OCI-LY1 (cell line): ENCODE results near the gene SCAF11.

ENCODE experiments used
- H2AFZ ChIP-seq: fragments of 200-600 bp; sonication (generic), shearing (Covaris generic); 2 replicates; pipeline ENCODE4 v1.6.0; 2014; ENCODE audit warnings: antibody characterized with exemption, mild to moderate bottlenecking, low read length
- H3F3A ChIP-seq: fragments of 200-600 bp; sonication (generic), shearing (Covaris generic); 2 replicates; pipeline ENCODE4 v1.6.0; 2014; ENCODE audit warnings: mild to moderate bottlenecking, antibody characterized with exemption, low read length, moderate library complexity; ENCODE audit not compliant: insufficient read depth
- H3K27ac ChIP-seq: fragments of 200-600 bp; sonication (generic); 2 replicates; pipeline ENCODE4 v1.5.1; 2014; ENCODE audit warnings: low read length, mixed run types, mild to moderate bottlenecking, low read depth; ENCODE audit not compliant: poor library complexity, severe bottlenecking
- H3K27me3 ChIP-seq: fragments of 200-600 bp; sonication (generic); 2 replicates; pipeline ENCODE4 v1.6.0; 2014; ENCODE audit warnings: antibody characterized with exemption, mild to moderate bottlenecking, low read length, moderate library complexity; ENCODE audit not compliant: insufficient read depth
- H3K36me3 ChIP-seq: fragments of 200-600 bp; sonication (generic); 2 replicates; pipeline ENCODE4 v1.6.1; 2014; ENCODE audit warnings: mild to moderate bottlenecking, antibody characterized with exemption, low read length, moderate library complexity, mixed read lengths; ENCODE audit not compliant: insufficient read depth
- H3K4me1 ChIP-seq: fragments of 200-600 bp; sonication (generic); 2 replicates; pipeline ENCODE4 v1.5.1; 2014; ENCODE audit warnings: mild to moderate bottlenecking, low read length, moderate library complexity; ENCODE audit not compliant: insufficient read depth, severe bottlenecking
- H3K4me2 ChIP-seq: fragments of 200-600 bp; sonication (generic), shearing (Covaris generic); 2 replicates; pipeline ENCODE4 v1.6.1; 2014; ENCODE audit warnings: low read length
- H3K4me3 ChIP-seq: fragments of 200-600 bp; sonication (generic); 2 replicates; pipeline ENCODE4 v1.5.1; 2014; ENCODE audit warnings: low read length, low read depth, mild to moderate bottlenecking, mixed read lengths; ENCODE audit not compliant: poor library complexity, severe bottlenecking
- H3K79me2 ChIP-seq: fragments of 200-600 bp; shearing (Covaris generic); 2 replicates; pipeline ENCODE4 v1.6.1; 2016; ENCODE audit warnings: mixed run types, low read length, mixed read lengths; ENCODE audit not compliant: insufficient read depth
- H3K9ac ChIP-seq: fragments of 200-600 bp; sonication (generic), shearing (Covaris generic); 2 replicates; pipeline ENCODE4 v1.6.1; 2014; ENCODE audit warnings: mild to moderate bottlenecking, low read length, mixed read lengths
- H3K9me2 ChIP-seq: fragments of 200-600 bp; sonication (generic), shearing (Covaris generic); 2 replicates; pipeline ENCODE4 v1.6.1; 2014; ENCODE audit warnings: low read depth, mild to moderate bottlenecking, low read length, mixed read lengths
- H3K9me3 ChIP-seq: fragments of 200-600 bp; shearing (Covaris generic); 2 replicates; pipeline ENCODE4 v1.6.1; 2014; ENCODE audit warnings: low read length, mixed read lengths
- H4K20me1 ChIP-seq: fragments of 200-600 bp; sonication (generic), shearing (Covaris generic); 2 replicates; pipeline ENCODE4 v1.6.0; 2016; ENCODE audit warnings: mild to moderate bottlenecking, low read length; ENCODE audit not compliant: insufficient read depth
- EZH2 ChIP-seq: fragments of 200-600 bp; sonication (generic), shearing (Covaris generic); IDR thresholded peaks from 2 replicates; pipeline ENCODE4 v1.8.0; 2017; ENCODE audit warnings: borderline replicate concordance, mixed run types, mild to moderate bottlenecking, antibody characterized with exemption, low read length, moderate library complexity, mixed read lengths
- TF ChIP-seq, protein P1 (sequence below): fragments of 200-600 bp; sonication (generic), shearing (Covaris generic); IDR thresholded peaks from 2 replicates; pipeline ENCODE4 v1.5.1; 2017; ENCODE audit warnings: mild to moderate bottlenecking, antibody characterized with exemption, low read length, moderate library complexity, mixed read lengths

The SCAF11 gene

DNA sequence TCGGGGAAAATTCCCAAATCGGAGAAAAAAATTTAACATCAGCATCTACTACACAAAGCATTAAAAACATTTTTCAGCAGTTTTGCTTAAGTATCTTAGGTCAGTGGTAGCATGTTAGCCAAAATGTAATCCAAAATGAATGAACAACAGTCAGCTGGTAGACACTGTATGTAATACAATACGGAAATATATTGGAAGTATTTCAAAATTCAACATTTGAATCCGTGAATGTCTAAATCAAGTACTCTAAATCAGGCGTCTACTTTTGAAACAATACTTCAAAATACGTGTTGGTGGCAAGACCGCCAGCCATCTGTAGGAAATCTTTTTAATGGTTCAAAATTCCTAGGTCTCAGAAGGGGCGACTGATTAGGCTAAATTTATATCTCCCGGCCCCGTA, 1.1 kb downstream of the SCAF11 start:
- H3K36me3 ChIP-seq = peaks cover 27% of the 10 kb centered on the region
- peaks cover 53% of the 10 kb centered on the region for H3K79me2 ChIP-seq
- H3K4me1 ChIP-seq = peaks cover 44% of the 10 kb centered on the region
- H3K4me3 ChIP-seq = peak overlapping the region; percentile 91
- H2AFZ ChIP-seq = no peak overlapping the region
- TF ChIP-seq, protein P1, sequence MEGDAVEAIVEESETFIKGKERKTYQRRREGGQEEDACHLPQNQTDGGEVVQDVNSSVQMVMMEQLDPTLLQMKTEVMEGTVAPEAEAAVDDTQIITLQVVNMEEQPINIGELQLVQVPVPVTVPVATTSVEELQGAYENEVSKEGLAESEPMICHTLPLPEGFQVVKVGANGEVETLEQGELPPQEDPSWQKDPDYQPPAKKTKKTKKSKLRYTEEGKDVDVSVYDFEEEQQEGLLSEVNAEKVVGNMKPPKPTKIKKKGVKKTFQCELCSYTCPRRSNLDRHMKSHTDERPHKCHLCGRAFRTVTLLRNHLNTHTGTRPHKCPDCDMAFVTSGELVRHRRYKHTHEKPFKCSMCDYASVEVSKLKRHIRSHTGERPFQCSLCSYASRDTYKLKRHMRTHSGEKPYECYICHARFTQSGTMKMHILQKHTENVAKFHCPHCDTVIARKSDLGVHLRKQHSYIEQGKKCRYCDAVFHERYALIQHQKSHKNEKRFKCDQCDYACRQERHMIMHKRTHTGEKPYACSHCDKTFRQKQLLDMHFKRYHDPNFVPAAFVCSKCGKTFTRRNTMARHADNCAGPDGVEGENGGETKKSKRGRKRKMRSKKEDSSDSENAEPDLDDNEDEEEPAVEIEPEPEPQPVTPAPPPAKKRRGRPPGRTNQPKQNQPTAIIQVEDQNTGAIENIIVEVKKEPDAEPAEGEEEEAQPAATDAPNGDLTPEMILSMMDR = no peak
- TF ChIP-seq EZH2 = no peak
- no peaks in the 10 kb centered on the region for H3K27me3 ChIP-seq
- H3K9me3 ChIP-seq = no peaks in the 10 kb centered on the region
- peak overlapping the region; percentile 89 for H3K27ac ChIP-seq
- peak overlapping the region; percentile 97 for H3K9ac ChIP-seq
- H3F3A ChIP-seq = 0 out of 2 replicates have a peak, but pooled peaks cover 3% of the 10 kb centered on the region
- no peaks in the 10 kb centered on the region for H4K20me1 ChIP-seq
- peak overlapping the region; percentile 88 for H3K4me2 ChIP-seq
- H3K9me2 ChIP-seq = no peaks in the 10 kb centered on the region

DNA sequence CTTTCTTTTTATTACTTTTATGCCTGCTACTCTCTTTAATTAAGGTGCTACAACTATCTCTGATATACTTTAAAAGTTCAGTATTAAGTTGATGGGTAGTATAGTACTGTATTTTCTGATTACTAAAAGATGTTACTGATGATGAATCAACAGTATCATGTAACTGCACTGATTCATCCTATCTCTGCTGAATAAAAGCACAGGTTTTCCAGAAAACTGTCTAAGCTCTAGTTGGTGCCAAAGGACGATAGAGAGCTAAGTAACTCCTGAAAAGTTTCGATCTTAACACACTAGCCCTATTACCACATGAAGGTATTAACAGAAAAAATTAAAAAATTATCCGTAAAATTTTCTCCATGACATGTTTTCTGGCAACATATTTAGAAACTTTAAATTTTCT, 2.1 kb downstream of the SCAF11 start:
- peak overlapping the region; percentile 91 for H3K4me3 ChIP-seq
- H3F3A ChIP-seq = 0 out of 2 replicates have a peak, but pooled peaks cover 3% of the 10 kb centered on the region
- H3K36me3 ChIP-seq = peaks cover 37% of the 10 kb centered on the region
- TF ChIP-seq EZH2 = no peak
- TF ChIP-seq, protein P1 = no peak
- peak overlapping the region; percentile 88 for H3K4me2 ChIP-seq
- H3K9me2 ChIP-seq = no peaks in the 10 kb centered on the region
- peaks cover 63% of the 10 kb centered on the region for H3K79me2 ChIP-seq
- no peak overlapping the region for H2AFZ ChIP-seq
- peak overlapping the region; percentile 63 for H3K27ac ChIP-seq
- H3K27me3 ChIP-seq = no peaks in the 10 kb centered on the region
- no peaks in the 10 kb centered on the region for H3K9me3 ChIP-seq
- H3K4me1 ChIP-seq = peaks cover 49% of the 10 kb centered on the region
- H3K9ac ChIP-seq = peak overlapping the region; percentile 97
- no peaks in the 10 kb centered on the region for H4K20me1 ChIP-seq

DNA sequence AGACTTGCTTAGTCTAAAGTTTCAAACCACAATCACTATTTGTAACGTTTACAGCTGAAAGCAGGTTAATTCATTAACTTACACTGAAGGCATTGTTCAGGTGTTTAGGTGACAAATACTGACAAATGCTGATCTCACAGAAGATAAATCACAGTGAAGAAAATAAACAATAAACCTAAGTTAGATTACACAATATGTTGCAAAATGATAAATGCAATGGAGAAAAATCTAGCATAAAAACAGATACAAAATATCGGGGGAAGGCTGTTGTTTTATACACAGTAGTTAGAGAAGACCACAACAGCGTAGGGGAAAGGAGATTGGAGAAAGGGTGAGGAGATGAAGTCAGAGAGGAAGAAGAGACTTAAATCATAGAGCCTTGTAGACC, 3.0 kb downstream of the SCAF11 start:
- Histone ChIP-seq H3F3A (0 out of 2 replicates have a peak, but pooled peaks cover 3% of the 10 kb centered on the region), H3K4me3 (peak overlapping the region; percentile 91), H3K4me2 (peak overlapping the region; percentile 88), H3K79me2 (peaks cover 72% of the 10 kb centered on the region), H3K9ac (peak overlapping the region; percentile 97; the same call in 1 of the 2 replicates), H3K27me3 (no peaks in the 10 kb centered on the region), H2AFZ (no peak overlapping the region), H3K9me3 (no peaks in the 10 kb centered on the region), H3K9me2 (no peaks in the 10 kb centered on the region), H4K20me1 (no peaks in the 10 kb centered on the region), H3K27ac (peak overlapping the region; percentile 63), H3K36me3 (peaks cover 47% of the 10 kb centered on the region), H3K4me1 (peaks cover 49% of the 10 kb centered on the region)
- TF ChIP-seq, protein P1 = no peak
- TF ChIP-seq EZH2 = no peak
